RPMI7951 (cell line): ENCODE data around the gene PRPF6. TPM values are rescaled to one million over a fixed set of nuclear protein-coding genes. Genes with fewer than 3 reads are reported as not detected.
A peak's percentile ranks its signal among the peaks of the same experiment; 100 is the strongest.
"Not testable (repeated sequence)": the region's sequence is repeated elsewhere in the genome, so short reads cannot be mapped to it uniquely, and the experiment has no call there.

Source experiments
- DNase-seq: peaks from one replicate; pipeline ENCODE4 v3.0.0-alpha.2; 2012; ENCODE audit warnings: low read depth
- total RNA-seq: library from RNA; depleted of rRNA; stranded (reverse); fragments of >200 nt; shearing (Covaris generic); gene quantifications from 2 replicates; pipeline ENCODE4 v1.2.3, GENCODE V29; 2014

The PRPF6 gene
- total RNA-seq, 1 experiment from 2014 or later: 68.4 TPM

DNA sequence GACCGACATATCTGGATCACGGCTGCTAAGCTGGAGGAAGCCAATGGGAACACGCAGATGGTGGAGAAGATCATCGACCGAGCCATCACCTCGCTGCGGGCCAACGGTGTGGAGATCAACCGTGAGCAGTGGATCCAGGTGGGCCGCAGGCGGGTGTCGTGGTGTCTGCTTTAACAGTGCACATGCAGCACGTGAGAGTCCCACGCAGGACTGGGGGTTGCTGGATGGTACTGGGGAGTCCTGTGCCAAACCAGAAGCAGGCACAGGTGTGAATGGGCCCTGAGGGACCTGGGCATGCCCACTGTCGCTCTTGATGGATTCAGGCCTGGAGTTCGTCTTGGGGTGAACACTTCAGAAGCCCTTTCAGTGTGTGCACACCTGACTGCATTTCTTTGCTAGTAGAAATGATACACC lies 30.4 kb downstream of the PRPF6 start:
- no peak for DNase-seq

DNA sequence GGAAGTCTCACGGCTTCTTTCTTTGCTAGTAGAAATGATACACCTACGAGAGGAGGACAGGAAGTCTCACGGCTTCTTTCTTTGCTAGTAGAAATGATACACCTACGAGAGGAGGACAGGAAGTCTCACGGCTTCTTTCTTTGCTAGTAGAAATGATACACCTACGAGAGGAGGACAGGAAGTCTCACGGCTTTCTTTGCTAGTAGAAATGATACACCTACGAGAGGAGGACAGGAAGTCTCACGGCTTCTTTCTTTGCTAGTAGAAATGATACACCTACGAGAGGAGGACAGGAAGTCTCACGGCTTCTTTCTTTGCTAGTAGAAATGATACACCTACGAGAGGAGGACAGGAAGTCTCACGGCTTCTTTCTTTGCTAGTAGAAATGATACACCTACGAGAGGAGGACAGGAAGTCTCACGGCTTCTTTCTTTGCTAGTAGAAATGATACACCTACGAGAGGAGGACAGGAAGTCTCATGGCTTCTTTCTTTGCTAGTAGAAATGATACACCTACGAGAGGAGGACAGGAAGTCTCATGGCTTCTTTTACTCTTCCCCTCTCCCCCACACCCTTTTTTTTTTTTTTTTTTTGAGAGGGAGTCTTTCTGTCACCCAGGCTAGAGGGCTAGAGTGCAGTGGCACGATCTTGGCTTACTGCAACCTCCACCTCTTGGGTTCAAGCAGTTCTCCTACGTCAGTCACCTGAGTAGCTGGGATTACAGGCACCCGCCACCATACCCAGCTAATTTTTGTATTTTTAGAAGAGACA lies 31.6 kb downstream of the PRPF6 start:
- not testable (repeated sequence) for DNase-seq

DNA sequence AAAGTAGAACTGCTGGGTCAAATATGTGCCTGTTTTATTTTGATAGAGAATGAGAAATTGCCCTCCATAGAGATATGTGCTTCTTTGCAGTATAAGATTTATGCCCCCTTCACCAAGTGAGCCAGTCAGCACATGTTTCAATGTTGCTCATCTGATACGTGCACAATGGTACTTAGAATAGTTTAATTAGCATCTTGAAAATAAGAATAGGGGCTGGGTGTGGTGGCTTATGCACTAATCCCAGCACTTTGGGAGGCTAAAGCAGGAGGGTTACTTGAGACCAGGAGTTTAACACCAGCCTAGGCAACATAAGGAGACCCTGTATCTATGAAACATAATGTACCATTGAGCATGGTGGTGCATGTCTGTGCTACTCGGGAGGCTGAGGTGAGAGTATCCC lies 34.7 kb downstream of the PRPF6 start:
- no peak for DNase-seq

DNA sequence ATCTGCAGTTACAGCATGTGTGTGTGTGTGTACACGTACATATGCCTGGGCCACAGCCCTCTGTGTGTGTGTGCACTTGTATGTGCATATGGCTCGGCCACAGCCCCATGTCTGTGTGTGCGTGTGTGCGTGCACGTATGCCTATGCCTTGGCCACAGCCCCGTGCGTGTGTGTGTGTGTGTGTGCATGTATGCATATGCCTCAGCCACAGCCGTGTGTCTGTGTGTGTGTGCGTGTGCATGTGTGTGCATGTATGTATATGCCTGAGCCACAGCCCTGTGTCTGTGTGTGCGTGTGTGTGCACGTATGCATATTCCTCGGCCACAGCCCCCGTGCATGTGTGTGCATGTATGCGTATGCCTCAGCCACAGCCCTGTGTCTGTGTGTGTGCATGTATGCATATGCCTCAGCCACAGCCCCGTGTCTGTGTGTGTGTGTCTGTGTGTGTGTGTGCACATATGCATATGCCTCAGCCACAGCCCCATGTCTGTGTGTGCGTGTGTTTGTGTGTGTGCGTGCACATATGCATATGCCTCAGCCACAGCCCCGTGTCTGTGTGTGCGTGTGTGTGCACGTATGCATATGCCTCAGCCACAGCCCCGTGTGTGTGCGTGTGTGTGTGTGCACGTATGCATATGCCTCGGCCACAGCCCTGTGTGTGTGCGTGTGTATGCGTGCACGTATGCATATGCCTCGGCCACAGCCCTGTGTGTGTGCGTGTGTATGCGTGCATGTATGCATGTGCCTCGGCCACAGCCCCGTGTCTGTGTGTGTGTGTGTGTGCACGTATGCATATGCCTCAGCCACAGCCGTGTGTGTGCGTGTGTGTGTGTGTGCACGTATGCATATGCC lies 40.4 kb downstream of the PRPF6 start:
- no peak for DNase-seq

DNA sequence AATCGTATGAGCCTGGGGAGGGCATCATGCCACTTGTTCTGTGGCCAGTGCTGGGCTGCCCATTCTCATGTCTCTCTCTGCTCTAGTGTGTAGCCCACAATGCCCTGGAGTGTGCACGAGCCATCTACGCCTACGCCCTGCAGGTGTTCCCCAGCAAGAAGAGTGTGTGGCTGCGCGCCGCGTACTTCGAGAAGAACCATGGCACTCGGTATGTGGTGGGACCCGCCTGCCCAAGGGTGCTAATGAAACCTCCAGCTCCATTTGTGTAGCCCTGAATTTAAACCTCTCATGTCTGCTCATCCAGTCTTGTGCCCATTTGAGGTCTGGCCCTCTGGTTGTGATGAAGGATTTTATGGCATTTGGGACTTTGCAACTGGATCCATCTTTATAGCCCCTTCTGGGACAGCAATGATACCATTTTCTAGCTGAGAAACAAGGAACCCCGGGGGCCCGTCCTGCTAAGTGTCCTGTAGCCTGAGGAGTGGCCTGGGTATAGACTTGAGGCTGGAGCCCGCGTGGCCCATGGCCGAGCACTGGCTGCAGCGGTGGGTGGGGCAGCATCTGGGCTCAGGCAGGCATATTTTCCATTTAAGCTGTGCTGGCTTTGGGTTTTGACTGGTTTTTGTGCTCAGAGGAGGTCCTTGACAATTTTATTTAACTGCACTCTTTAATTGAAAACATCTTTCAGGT lies 41.9 kb downstream of the PRPF6 start:
- DNase-seq: no peak

DNA sequence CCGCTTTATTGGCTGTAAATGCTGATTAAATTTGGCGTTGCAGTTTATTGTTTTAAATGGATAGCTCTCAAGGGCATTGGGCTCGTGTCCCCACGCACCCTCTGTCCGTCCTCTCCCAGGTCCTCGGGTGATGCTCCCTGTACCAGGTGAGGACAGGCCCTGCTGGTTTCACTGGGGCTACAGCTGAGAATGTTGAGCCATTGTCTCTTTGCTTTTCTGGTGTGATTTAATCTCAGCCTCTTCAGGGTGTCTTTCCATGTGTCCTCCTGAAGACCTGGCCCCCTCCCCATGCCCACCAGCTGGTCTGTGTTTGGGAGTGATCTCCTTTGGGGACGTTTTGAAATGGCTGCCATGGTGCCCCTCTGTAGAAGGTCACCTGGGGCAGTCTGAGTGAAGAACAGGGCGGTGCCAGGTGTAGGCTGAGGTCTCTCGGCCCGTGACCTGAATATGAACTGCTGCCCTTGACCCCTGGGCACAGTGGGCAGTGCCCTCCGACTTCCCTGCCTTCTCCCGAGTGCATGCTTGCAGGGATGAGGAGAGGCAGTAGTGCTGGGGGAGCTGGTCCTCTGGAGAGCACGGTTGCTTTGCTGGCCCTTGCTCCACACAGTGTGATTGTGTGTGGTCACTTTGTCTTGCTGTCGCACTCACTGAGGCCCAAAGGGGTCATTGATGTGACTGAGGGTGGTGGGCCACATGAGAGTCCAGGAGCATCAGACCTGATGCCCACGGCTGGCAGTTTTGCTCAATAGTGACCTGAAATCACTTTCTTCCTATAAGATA lies 42.6 kb downstream of the PRPF6 start:
- no peak for DNase-seq

DNA sequence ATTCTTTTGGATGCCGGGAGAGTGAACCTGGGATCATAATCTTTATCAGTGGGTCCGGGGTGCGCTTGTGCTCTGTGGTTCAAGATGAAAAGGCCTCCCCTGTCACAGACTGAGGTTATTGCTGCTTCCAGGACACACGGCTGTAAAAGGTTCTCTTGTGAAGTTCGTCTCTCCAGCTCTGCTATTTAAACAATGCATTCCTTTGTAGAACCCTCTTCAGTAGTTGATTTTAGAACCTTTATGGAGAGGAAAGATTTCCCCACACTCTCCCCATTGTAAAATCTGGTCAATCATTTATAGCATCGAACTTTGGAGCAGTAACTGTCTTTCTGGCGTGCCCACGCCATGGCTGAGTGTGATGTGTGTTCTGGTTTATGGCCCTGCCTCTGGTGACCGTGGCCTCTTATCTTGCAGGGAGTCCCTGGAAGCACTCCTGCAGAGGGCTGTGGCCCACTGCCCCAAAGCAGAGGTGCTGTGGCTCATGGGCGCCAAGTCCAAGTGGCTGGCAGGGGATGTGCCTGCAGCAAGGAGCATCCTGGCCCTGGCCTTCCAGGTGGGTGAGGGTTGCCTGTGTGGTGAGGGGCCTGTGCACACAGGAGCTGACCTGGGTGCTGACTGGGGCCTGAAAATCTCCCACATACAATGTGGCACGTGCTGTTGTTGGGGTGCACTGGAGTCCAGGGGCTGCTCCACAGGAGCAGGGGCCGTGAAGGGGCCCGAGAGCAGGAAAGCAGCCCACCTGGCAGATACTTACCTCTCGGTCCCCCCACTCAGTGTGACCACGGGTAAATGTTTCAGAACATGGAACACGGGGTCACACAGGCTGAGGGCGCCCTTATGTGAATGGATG lies 43.4 kb downstream of the PRPF6 start:
- DNase-seq: no peak

DNA sequence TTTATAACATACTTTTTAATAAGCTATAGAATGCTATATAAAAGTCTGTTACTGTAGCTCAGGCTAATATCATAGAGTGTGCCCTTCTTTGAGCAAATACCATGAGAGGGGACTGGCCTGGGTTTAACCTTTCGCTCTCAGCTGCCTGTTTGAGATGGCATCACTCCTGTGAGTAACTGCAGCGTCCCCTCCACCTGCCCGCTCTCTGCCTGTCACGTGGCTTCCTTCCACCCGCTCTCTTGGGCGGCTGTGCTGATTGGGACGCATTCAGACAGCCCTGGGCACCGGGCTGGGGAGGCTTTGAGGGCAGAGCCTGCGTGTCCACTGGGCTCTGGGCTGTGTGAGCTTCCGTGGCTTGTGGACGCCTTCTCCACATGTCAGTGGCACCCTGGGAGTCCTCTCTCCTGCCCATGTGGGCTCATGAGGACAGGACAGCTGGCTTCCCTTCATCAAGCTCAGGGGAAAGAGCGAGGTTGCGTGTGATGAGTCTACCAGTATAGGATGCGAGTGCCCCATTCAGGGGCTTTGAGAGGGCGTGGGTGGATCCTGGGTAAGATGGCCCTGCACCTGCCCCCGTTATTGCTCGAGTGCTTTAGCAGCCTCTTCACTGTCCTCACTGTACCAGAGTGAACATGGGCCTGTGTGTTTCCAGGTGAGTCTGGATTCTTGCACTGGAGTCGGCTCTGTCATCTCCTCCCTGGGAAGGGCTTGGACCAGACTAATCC lies 44.3 kb downstream of the PRPF6 start:
- no peak for DNase-seq

DNA sequence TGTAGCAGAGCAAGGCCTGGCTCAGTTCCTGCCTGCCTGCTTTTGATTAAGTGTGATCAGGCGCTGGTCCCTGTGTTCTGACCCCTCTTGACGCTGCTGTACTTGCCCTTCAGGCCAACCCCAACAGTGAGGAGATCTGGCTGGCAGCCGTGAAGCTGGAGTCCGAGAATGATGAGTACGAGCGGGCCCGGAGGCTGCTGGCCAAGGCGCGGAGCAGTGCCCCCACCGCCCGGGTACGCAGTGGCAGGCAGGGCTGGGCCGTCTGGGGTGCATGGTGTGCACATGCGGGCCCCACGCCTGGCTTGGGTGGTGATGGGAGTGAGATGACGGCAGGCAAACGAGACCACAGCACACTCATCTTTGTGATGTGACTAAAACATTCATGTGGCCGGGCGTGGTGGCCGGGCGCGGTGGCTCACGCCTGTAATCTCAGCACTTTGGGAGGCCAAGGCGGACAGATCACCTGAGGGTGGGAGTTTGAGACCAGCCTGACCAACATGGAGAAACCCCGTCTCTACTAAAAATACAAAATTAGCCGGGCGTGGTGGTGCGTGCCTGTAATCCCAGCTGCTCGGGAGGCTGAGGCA lies 45.0 kb downstream of the PRPF6 start:
- no peak for DNase-seq

DNA sequence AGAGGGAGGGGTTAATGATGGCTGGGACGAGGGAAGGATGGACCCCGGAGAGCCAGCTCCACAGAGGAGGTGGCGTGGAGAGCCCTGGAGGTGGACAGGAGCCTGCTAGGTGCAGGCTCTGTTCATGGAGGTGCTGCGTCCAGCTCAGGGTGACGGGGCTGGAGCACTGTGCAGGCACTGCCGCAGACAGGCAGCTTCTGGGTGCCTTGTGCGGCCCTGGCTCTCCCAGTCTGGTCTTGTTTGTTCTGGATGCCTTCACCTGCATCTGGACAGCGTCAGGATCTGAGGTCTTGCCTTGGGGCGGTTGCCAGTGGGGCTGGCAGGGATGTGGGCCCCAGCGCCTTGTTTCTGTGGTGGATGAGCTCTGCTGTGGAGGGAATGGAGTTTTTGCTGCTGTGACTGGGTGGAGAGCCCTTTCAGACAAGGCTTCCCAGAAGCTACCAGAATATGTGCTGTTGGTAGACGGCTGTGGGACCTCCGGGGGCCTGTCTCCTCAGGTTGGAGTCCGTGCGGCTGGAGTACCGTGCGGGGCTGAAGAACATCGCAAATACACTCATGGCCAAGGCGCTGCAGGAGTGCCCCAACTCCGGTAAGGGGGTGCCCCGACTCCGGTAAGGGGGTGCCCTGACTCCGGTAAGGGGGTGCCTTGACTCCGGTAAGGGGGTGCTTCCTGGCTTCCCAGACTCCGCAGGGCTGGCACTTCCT lies 47.2 kb downstream of the PRPF6 start:
- no peak for DNase-seq

DNA sequence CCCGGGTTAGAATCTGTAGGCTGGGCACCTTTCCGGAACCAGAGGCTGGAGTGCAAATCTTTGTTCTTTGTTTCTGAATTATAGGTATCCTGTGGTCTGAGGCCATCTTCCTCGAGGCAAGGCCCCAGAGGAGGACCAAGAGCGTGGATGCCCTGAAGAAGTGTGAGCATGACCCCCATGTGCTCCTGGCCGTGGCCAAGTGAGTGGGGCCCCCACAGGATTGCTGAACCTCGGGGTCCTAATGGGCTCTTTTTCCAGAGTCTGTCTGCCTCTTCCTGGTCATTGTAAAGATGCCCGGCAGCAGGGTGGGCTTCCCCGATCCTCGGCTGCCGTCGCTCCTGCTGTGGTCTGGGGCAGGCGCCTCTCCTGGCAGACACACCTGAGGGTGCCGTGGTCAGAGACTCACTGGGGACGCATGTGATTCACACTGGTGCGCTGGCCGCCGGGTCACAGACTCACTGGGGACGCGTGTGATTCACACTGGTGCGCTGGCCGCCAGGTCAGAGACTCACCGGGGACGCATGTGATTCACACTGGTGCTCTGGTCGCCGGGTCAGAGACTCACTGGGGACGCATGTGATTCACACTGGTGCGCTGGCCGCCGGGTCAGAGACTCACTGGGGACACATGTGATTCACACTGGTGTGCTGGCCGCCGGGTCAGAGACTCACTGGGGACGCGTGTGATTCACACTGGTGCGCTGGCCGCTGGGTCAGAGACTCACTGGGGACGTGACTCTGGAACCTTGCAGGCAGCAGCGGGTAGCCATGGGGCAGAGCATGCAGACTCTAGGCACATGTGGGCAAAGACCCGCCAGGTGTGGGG lies 48.6 kb downstream of the PRPF6 start:
- DNase-seq: no peak

DNA sequence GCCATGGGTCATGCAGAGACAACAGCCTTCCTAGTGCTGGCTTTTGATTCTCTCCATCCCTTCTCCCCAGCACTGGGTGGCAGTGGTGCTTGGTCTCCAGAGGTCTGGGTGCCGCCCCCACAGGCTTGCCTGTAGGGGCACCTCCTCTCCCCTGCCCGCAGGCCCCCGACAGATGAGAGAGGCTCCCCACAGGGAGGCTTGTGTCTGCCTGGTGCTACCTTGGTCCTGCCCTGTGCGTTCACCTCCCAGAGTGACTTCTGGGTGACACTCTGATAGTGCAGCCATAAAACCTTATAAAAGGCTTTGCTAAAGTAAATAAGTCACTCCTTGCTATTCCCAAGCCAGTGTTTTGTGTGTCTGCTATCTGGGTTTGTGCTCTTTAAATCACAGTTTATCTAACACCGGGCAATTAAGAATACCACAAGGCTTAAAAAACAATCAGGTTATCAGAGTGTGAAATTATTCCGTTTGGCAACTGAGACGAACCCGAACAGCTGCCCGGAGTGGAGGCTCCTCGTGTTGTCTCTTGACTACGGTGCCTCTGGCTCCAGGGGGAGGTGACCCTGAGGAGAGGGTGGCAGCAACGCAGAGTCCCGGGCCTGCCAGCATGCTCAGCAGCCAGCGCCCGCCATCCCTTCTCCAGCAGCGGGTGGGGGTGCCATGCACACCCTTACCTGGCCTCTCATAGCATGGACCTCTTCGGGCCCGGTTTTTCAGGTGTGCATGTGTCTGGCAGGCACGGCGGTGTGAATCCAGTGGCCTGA lies 49.6 kb downstream of the PRPF6 start:
- no peak for DNase-seq

DNA sequence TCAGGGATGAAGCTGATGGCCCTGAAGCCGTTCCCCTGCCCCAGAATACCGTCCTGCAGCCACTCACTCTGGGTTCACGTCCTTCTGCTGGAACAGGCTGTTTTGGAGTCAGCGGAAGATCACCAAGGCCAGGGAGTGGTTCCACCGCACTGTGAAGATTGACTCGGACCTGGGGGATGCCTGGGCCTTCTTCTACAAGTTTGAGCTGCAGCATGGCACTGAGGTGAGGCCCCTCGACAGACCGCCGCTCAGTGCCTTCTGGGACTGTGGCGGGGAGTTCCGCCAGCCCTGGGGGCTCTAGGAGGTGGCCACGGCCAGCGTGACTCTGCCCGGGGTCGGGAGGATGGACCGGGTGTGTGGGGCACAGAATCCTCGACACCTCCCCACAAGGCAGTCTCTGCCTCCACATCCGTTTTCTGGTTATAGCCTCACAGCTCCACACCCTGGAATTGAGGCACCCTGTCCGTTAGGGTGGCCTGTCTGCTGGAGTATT lies 50.9 kb downstream of the PRPF6 start:
- DNase-seq: no peak

DNA sequence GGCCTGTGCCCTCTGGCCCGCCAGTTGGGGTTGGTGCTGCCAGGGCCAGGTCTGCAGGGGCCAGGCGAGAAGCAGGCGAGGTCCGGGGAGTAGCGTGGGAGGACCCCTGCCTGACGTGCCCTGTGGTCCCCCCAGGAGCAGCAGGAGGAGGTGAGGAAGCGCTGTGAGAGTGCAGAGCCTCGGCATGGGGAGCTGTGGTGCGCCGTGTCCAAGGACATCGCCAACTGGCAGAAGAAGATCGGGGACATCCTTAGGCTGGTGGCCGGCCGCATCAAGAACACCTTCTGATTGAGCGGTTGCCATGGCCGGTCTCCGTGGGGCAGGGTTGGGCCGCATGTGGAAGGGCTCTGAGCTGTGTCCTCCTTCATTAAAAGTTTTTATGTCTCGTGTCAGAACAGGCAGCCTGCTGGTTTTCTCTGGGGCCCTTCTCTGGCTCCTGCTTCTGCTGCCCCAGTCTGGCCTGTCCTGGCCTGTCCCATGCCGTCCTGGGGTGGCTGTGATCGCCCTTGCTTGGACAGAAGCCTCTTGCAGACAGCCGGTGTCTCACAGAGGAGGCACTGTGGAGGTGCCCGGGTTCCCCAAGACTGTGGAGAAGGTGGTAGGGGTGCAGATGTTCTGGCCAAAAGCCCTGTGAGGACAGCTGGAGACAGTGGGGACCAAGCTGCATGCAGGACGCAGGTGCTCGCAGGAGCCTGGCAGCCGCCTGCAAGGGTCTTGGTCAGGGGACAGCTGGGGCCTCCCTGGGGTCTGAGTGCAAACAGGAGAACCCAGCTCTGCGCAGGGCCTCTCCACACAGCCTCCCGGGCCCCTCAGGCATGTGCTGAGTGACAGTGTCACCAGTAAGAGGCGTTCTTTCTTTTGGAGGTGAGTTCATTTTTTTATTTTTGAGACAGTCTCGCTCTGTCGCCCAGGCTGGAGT lies 52.0 kb downstream of the PRPF6 start:
- DNase-seq: no peak

DNA sequence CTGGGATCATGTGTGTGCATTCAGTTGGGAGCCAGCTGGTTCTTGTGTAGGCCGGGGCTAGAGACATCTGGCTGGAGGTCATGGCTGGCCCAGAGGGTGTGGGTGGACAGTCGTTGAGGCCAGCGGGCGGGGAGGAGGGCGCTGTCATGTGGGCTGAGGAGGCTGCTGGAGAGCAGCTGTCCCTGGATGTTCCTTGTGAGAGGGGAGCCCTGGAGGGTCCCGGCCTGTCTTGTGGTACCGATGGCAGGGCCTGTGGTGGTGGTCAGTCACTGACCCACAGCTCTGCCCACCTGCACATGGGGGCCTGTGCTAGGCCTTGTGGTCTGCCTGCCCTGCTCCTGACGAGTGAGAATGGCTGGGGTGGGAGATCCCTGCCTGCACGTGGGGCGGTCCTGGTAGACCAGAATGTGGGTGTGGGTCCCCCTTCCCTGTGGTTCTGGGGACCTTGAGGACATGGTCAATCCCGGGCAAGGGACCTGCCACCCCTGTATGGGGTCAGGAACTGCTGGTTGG lies 53.1 kb downstream of the PRPF6 start:
- peak; percentile 35 for DNase-seq
